Transverse colon (tissue), 4 donors: ENCODE measurements around the gene RHBDD3.

Source experiments
- EP300 ChIP-seq: sonication (generic); formaldehyde crosslinking; IDR thresholded peaks from one replicate; pipeline ENCODE4 v1.6.1; 2017; ENCODE audit warnings: antibody characterized with exemption, low read depth
- POLR2A ChIP-seq: fragments of 450-650 bp; IDR thresholded peaks from one replicate; pipeline ENCODE4 v1.6.1; 2016; ENCODE audit warnings: antibody characterized with exemption, mild to moderate bottlenecking, moderate library complexity
- POLR2AphosphoS5 ChIP-seq, 3 donors: sonication (generic); formaldehyde crosslinking; IDR thresholded peaks; one replicate each; pipeline ENCODE4 v1.6.1; 2016; ENCODE audit warnings: antibody characterized with exemption in 3 of 3
- TF ChIP-seq, protein P1 (sequence below), 5 experiments: fragments of 200-600 bp in 3 of 5; fragments of 450-650 bp in 2 of 5; sonication (generic) in 3 of 5; IDR thresholded peaks; 1 replicate in 2 of 5; 2 replicates in 3 of 5; pipeline ENCODE4 v1.5.1; 2016 to 2017; ENCODE audit warnings: antibody characterized with exemption in 5 of 5, inconsistent platforms in 3 of 5, mild to moderate bottlenecking in 2 of 5, moderate library complexity in 1 of 5

DNA sequence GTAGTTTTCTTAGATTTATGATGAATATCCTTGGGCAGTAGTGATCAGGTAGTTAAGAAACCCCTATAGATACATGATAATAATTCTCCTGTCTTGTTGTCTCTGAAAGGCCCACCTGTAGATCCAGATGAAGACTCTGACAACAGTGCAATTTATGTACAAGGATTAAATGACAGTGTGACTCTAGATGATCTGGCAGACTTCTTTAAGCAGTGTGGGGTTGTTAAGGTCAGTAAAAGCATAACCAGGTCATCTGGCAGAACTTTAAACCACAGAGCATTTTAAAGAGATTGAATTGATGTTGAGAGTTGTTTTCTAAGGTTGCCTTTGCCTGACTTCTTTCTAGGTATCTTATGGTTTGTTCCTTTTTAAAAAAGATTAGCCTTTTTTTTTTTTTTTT, 24.6 kb upstream of the RHBDD3 start:
- TF ChIP-seq, protein P1, sequence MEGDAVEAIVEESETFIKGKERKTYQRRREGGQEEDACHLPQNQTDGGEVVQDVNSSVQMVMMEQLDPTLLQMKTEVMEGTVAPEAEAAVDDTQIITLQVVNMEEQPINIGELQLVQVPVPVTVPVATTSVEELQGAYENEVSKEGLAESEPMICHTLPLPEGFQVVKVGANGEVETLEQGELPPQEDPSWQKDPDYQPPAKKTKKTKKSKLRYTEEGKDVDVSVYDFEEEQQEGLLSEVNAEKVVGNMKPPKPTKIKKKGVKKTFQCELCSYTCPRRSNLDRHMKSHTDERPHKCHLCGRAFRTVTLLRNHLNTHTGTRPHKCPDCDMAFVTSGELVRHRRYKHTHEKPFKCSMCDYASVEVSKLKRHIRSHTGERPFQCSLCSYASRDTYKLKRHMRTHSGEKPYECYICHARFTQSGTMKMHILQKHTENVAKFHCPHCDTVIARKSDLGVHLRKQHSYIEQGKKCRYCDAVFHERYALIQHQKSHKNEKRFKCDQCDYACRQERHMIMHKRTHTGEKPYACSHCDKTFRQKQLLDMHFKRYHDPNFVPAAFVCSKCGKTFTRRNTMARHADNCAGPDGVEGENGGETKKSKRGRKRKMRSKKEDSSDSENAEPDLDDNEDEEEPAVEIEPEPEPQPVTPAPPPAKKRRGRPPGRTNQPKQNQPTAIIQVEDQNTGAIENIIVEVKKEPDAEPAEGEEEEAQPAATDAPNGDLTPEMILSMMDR (IDR thresholded peaks at IDR 0.05) = no peak
- TF ChIP-seq POLR2A = no peak
- TF ChIP-seq POLR2AphosphoS5 (IDR thresholded peaks at IDR 0.05) = no peak
- no peak for TF ChIP-seq EP300
